Urinary bladder (tissue), 4 donors: ENCODE measurements around the gene LAMC3. TPM values are rescaled to one million over a fixed set of nuclear protein-coding genes. Genes with fewer than 3 reads are reported as not detected.

Experiments
- DNase-seq: peaks from one replicate; pipeline ENCODE4 v3.0.0-alpha.2; 2015; ENCODE audit errors: extremely low spot score
- H3K27ac ChIP-seq: one replicate; pipeline ENCODE4 v1.5.1; 2013; ENCODE audit warnings: low read depth, mild to moderate bottlenecking, moderate library complexity
- H3K36me3 ChIP-seq: one replicate; pipeline ENCODE4 v1.6.1; 2013; ENCODE audit warnings: mild to moderate bottlenecking, moderate library complexity; ENCODE audit not compliant: insufficient read depth
- H3K4me1 ChIP-seq: one replicate; pipeline ENCODE4 v1.6.1; 2013; ENCODE audit warnings: mild to moderate bottlenecking, moderate library complexity; ENCODE audit not compliant: insufficient read depth
- H3K4me3 ChIP-seq: one replicate; pipeline ENCODE4 v1.5.1; 2013; ENCODE audit warnings: low read depth, low read length
- WGBS: extraction: QIAGEN DNeasy Blood & Tissue Kit; methylation state at CpG from one replicate; pipeline ENCODE4 v1.1.7; 2013; 5-methylcytosine and 5-hydroxymethylcytosine counted together
- polyA plus RNA-seq: library from polyadenylated mRNA; stranded (reverse); fragments of 200-250 nt; gene quantifications from one replicate; pipeline ENCODE4 v1.2.3, GENCODE V29; 2013
- total RNA-seq: library from RNA; depleted of rRNA; stranded (reverse); fragments of >200 nt; gene quantifications from one replicate; pipeline ENCODE4 v1.2.3, GENCODE V29; 2014
- donor health status: healthy with polysubstance abuse.
- donor health status: healthy.

The LAMC3 gene
- total and polyA plus RNA-seq, 2 donors: 12.2 to 37.1 TPM

GRCh38 chr9:131050831-131051230 lies 41.9 kb downstream of the LAMC3 start:
- Histone ChIP-seq H3K4me1 (no peaks in the 10 kb centered on the region), H3K36me3 (no peaks in the 10 kb centered on the region), H3K4me3 (no peak overlapping the region), H3K27ac (no peak overlapping the region)
- DNase-seq: no peak
- 96% methylated on average over 17 of the region's 17 CpGs for WGBS

GRCh38 chr9:131051592-131052517 lies 42.9 kb downstream of the LAMC3 start:
- Histone ChIP-seq H3K4me3 (no peak overlapping the region), H3K27ac (no peak overlapping the region), H3K4me1 (no peaks in the 10 kb centered on the region), H3K36me3 (no peaks in the 10 kb centered on the region)
- 86% methylated on average over 25 of the region's 25 CpGs for WGBS
- DNase-seq: no peak

GRCh38 chr9:131053896-131054295 lies 44.9 kb downstream of the LAMC3 start:
- WGBS: 85% methylated on average over 3 of the region's 3 CpGs
- Histone ChIP-seq H3K36me3 (no peaks in the 10 kb centered on the region), H3K4me3 (no peak overlapping the region), H3K27ac (no peak overlapping the region), H3K4me1 (no peaks in the 10 kb centered on the region)
- no peak for DNase-seq

GRCh38 chr9:131056781-131057506 lies 48.0 kb downstream of the LAMC3 start:
- WGBS: 88% methylated on average over 14 of the region's 14 CpGs
- no peak for DNase-seq

GRCh38 chr9:131060900-131061630 lies 52.1 kb downstream of the LAMC3 start:
- no peaks in the 10 kb centered on the region for H3K4me1 ChIP-seq
- WGBS: 73% methylated on average over 21 of the region's 21 CpGs

More at GRCh38 chr9:131056781-131057506, 48.0 kb downstream of the LAMC3 start:
- H3K4me3 ChIP-seq: no peak overlapping the region
- H3K4me1 ChIP-seq: no peaks in the 10 kb centered on the region
- no peak overlapping the region for H3K27ac ChIP-seq
- H3K36me3 ChIP-seq: no peaks in the 10 kb centered on the region

GRCh38 chr9:131062969-131063368 lies 54.0 kb downstream of the LAMC3 start:
- DNase-seq: no peak
- H3K4me3 ChIP-seq: no peak overlapping the region
- no peaks in the 10 kb centered on the region for H3K36me3 ChIP-seq
- no peaks in the 10 kb centered on the region for H3K4me1 ChIP-seq
- WGBS: 74% methylated on average over 9 of the region's 9 CpGs
- H3K27ac ChIP-seq: no peak overlapping the region

More at GRCh38 chr9:131060900-131061630, 52.1 kb downstream of the LAMC3 start:
- H3K36me3 ChIP-seq: no peaks in the 10 kb centered on the region
- H3K4me3 ChIP-seq: no peak overlapping the region
- no peak overlapping the region for H3K27ac ChIP-seq
- DNase-seq: no peak

GRCh38 chr9:131065599-131065998 lies 56.6 kb downstream of the LAMC3 start:
- no peaks in the 10 kb centered on the region for H3K4me1 ChIP-seq
- 94% methylated on average over 7 of the region's 7 CpGs for WGBS
- H3K4me3 ChIP-seq: no peak overlapping the region
- H3K36me3 ChIP-seq: no peaks in the 10 kb centered on the region
- DNase-seq: no peak
- H3K27ac ChIP-seq: no peak overlapping the region

GRCh38 chr9:131067625-131068024 lies 58.7 kb downstream of the LAMC3 start:
- H3K36me3 ChIP-seq: no peaks in the 10 kb centered on the region
- H3K27ac ChIP-seq: no peak overlapping the region
- WGBS: 75% methylated on average over 9 of the region's 9 CpGs
- no peaks in the 10 kb centered on the region for H3K4me1 ChIP-seq
- no peak for DNase-seq
- H3K4me3 ChIP-seq: no peak overlapping the region

GRCh38 chr9:131068076-131068816 lies 59.3 kb downstream of the LAMC3 start:
- Histone ChIP-seq H3K27ac (no peak overlapping the region), H3K36me3 (no peaks in the 10 kb centered on the region), H3K4me1 (no peaks in the 10 kb centered on the region), H3K4me3 (no peak overlapping the region)
- WGBS: 76% methylated on average over 14 of the region's 14 CpGs
- DNase-seq: no peak

- H3K4me1 ChIP-seq: no peaks in the 10 kb centered on the region
- H3K4me3 ChIP-seq: no peak overlapping the region
- H3K36me3 ChIP-seq: no peaks in the 10 kb centered on the region
- WGBS: 93% methylated on average over 15 of the region's 15 CpGs
- no peak overlapping the region for H3K27ac ChIP-seq
- no peak for DNase-seq
Observed at GRCh38 chr9:131069699-131070098, 60.7 kb downstream of the LAMC3 start.

GRCh38 chr9:131072107-131072870 lies 63.3 kb downstream of the LAMC3 start:
- 89% methylated on average over 16 of the region's 16 CpGs for WGBS

GRCh38 chr9:131072871-131073237 lies 63.9 kb downstream of the LAMC3 start:
- Histone ChIP-seq H3K27ac (no peak overlapping the region), H3K36me3 (no peaks in the 10 kb centered on the region), H3K4me3 (no peak overlapping the region), H3K4me1 (no peaks in the 10 kb centered on the region)
- WGBS: 90% methylated on average over 9 of the region's 9 CpGs
- DNase-seq: no peak

More at GRCh38 chr9:131072107-131072870, 63.3 kb downstream of the LAMC3 start:
- H3K27ac ChIP-seq: no peak overlapping the region
- H3K4me1 ChIP-seq: no peaks in the 10 kb centered on the region
- H3K36me3 ChIP-seq: no peaks in the 10 kb centered on the region
- no peak overlapping the region for H3K4me3 ChIP-seq
- no peak for DNase-seq
